BLaER1 treated with 17β-estradiol and CSF1 and Interleukin-3, amounts not matched to agents 10 nM and 100 nM (cell line): ENCODE data around the gene OOSP4B.
A peak's percentile ranks its signal among the peaks of the same experiment; 100 is the strongest.
"Not testable (repeated sequence)": the region's sequence is repeated elsewhere in the genome, so short reads cannot be mapped to it uniquely, and the experiment has no call there.

Experiments
- H3K27ac ChIP-seq, 11 experiments: shearing (Covaris generic); formaldehyde crosslinking; 2 replicates each; pipeline ENCODE4 v1.8.1; 2022
- H3K27me3 ChIP-seq, 11 experiments: shearing (Covaris generic); formaldehyde crosslinking; 2 replicates each; pipeline ENCODE4 v1.8.1; 2022
- H3K36me3 ChIP-seq, 11 experiments: shearing (Covaris generic); formaldehyde crosslinking; 2 replicates each; pipeline ENCODE4 v1.8.1; 2022
- H3K4me1 ChIP-seq, 10 experiments: shearing (Covaris generic); formaldehyde crosslinking; 2 replicates each; pipeline ENCODE4 v1.8.1; 2022
- H3K4me2 ChIP-seq, 11 experiments: shearing (Covaris generic); formaldehyde crosslinking; 2 replicates each; pipeline ENCODE4 v1.8.1; 2022
- H3K4me3 ChIP-seq, 10 experiments: shearing (Covaris generic); formaldehyde crosslinking; 2 replicates each; pipeline ENCODE4 v1.8.1; 2022
- H3K9ac ChIP-seq, 11 experiments: shearing (Covaris generic); formaldehyde crosslinking; 2 replicates each; pipeline ENCODE4 v1.8.1; 2022
- H3K9me3 ChIP-seq, 11 experiments: shearing (Covaris generic); formaldehyde crosslinking; replicated peaks in 1 of 11; 2 replicates each; pipeline ENCODE4 v1.8.1; 2022
- H4K20me1 ChIP-seq, 11 experiments: shearing (Covaris generic); formaldehyde crosslinking; 2 replicates each; pipeline ENCODE4 v1.8.1; 2022
- Cebpa-rat ChIP-seq, 11 experiments: shearing (Covaris generic); IDR thresholded peaks; 2 replicates each; pipeline ENCODE4 v1.8.1; 2022

Gene OOSP4B

DNA sequence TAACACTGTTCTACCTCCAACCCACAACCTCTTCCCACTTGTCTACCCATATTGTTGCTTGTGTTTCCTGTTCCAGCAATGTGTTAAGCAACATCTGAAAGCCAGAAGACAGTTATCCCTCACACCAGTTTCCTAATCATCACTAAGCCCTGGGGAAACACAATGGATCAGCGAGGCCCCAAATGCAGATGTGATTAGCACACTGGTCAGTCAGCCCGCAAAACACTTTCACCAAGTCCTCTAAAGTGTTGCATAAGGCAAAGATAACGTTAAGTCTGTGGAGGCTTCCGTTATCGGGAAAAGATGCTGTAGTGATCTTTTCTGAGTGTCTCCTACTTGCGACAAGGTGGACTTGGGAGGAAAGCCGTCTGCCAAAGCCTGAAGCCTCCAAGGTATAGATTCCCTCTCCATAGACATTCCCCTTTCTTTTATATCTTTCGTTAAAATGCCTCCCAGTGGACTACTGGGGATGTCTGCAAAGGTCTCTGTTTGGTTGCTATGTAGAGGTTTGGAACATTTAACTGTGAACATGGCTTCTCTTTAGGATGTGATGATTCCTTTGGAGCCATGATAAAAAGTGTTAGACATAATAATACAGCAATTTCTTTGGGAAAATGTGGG lies 39.5 kb downstream of the OOSP4B start, which contains the start of gene MS4A3:
TSS of gene MS4A3 (plus strand) at position 317 of the 621 bp plus-strand sequence. CDS start 4,496 bp downstream, outside the sequence.
- Histone ChIP-seq H3K4me3 (no peak within 1 kb of the TSS), H3K4me1 (peaks cover 0 to 5% (median 0%) of the 10 kb centered on the region in 10 experiments; a peak in 1 of 20 replicates), H3K27me3 (no peaks in the 10 kb centered on the region), H3K4me2 (no peak within 1 kb of the TSS), H3K9me3 (peaks cover 0 to 4% (median 0%) of the 10 kb centered on the region in 11 experiments; a peak in 1 of 22 replicates), H4K20me1 (no peaks in the 10 kb centered on the region), H3K9ac (no peak within 1 kb of the TSS), H3K36me3 (no peaks in the 10 kb centered on the region), H3K27ac (no peak within 1 kb of the TSS)
- TF ChIP-seq Cebpa-rat (IDR thresholded peaks at IDR 0.05), result no peak

GRCh38 chr11:60059052-60059451 lies 42.1 kb downstream of the OOSP4B start:
- no peak overlapping the region for H3K4me2 ChIP-seq
- H3K4me1 ChIP-seq, result peaks cover 0 to 10% (median 4%) of the 10 kb centered on the region in 10 experiments; a peak in 7 of 20 replicates
- no peak overlapping the region for H3K9ac ChIP-seq
- H3K27ac ChIP-seq, result no peak overlapping the region
- no peaks in the 10 kb centered on the region for H4K20me1 ChIP-seq
- H3K36me3 ChIP-seq, result no peaks in the 10 kb centered on the region
- TF ChIP-seq Cebpa-rat (IDR thresholded peaks at IDR 0.05), result no peak
- H3K27me3 ChIP-seq, result no peaks in the 10 kb centered on the region
- peaks cover 0 to 4% (median 0%) of the 10 kb centered on the region in 11 experiments; a peak in 1 of 22 replicates for H3K9me3 ChIP-seq
- no peak overlapping the region for H3K4me3 ChIP-seq

GRCh38 chr11:60059521-60060240 lies 42.7 kb downstream of the OOSP4B start:
- H4K20me1 ChIP-seq, result no peaks in the 10 kb centered on the region
- no peak overlapping the region for H3K9ac ChIP-seq
- no peaks in the 10 kb centered on the region for H3K27me3 ChIP-seq
- no peak overlapping the region for H3K27ac ChIP-seq
- H3K4me3 ChIP-seq, result no peak overlapping the region
- peaks cover 0 to 4% (median 0%) of the 10 kb centered on the region in 11 experiments; a peak in 1 of 22 replicates for H3K9me3 ChIP-seq
- no peak for TF ChIP-seq Cebpa-rat (IDR thresholded peaks at IDR 0.05)
- H3K4me1 ChIP-seq, result peaks cover 0 to 16% (median 9%) of the 10 kb centered on the region in 10 experiments; a peak in 11 of 20 replicates
- H3K36me3 ChIP-seq, result no peaks in the 10 kb centered on the region
- H3K4me2 ChIP-seq, result no peak overlapping the region

DNA sequence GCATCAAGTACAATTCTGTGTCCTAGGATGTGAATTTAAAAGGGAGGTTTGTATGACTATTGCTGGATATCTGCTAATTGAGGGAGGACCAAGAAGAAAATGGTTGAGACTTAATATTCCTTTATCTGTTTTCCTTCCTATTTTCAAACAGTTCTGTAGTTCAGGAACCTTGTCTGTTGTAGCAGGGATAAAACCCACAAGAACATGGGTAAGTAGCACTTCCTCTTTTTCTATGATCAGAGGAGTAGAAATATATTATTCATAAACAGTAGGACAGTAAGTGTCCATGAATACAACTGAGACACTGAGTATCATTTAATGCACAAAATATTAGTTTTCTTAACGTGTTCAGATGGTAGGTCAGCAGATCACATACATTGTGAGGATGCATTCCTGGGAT lies 47.1 kb downstream of the OOSP4B start:
- peak overlapping the region in 5 of 11 experiments; percentile 3 to 31 (median 14); a peak in 3 of 22 replicates for H3K4me2 ChIP-seq
- no peaks in the 10 kb centered on the region for H3K27me3 ChIP-seq
- no peak overlapping the region for H3K9ac ChIP-seq
- peaks cover 0 to 15% (median 9%) of the 10 kb centered on the region in 10 experiments; a peak in 11 of 20 replicates for H3K4me1 ChIP-seq
- TF ChIP-seq Cebpa-rat (IDR thresholded peaks at IDR 0.05), result no peak
- no peaks in the 10 kb centered on the region for H4K20me1 ChIP-seq
- no peak overlapping the region for H3K27ac ChIP-seq
- no peaks in the 10 kb centered on the region for H3K36me3 ChIP-seq
- H3K4me3 ChIP-seq, result no peak overlapping the region
- H3K9me3 ChIP-seq, result peaks cover 0 to 4% (median 0%) of the 10 kb centered on the region in 11 experiments; a peak in 1 of 22 replicates

DNA sequence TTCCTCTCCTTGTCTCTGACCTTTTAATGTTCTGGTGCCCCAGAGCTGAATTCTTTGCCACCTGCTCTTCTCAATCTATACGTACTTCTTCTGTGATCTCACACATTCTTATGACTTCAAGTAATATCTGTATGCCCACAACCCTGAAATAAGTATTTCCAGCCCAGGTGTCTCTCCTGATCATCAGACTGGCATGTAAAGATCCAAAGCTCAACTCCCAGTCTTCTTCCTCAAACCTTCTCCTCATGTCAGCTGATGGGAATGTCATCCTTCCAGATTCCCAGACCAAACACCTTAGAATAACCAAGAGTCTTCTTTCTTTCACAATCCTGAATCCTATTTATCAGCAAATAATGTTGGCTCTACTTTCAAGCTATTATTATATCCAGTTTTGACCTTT lies 48.8 kb downstream of the OOSP4B start:
- TF ChIP-seq Cebpa-rat (IDR thresholded peaks at IDR 0.05), result no peak
- Histone ChIP-seq H3K27me3 (no peaks in the 10 kb centered on the region), H3K4me3 (no peak overlapping the region), H3K4me2 (no peak overlapping the region), H3K4me1 (peaks cover 0 to 15% (median 9%) of the 10 kb centered on the region in 10 experiments; a peak in 11 of 20 replicates), H3K27ac (no peak overlapping the region), H3K36me3 (no peaks in the 10 kb centered on the region), H3K9ac (no peak overlapping the region), H4K20me1 (no peaks in the 10 kb centered on the region), H3K9me3 (no peaks in the 10 kb centered on the region)

DNA sequence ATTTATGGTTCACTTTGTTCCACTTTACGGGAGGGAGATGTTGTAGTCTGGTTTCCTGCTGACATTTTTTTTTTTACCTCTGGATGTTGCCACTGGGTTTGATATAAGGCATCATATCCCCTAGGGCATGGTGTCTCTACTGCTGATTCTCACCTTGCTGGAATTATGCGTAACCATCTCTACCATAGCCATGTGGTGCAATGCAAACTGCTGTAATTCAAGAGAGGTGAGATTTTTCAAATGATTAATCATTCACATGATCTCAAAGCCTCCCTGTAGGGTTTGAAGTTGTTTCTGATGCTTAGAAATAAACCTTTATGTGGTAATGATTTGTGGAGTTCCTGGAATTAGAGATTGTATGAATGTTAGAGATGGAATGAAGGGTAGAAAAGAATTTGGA lies 52.5 kb downstream of the OOSP4B start:
- Histone ChIP-seq H3K27me3 (no peaks in the 10 kb centered on the region), H3K4me2 (no peak overlapping the region), H3K9ac (no peak overlapping the region), H3K9me3 (peaks cover 0 to 9% (median 5%) of the 10 kb centered on the region in 11 experiments; a peak in 7 of 22 replicates), H3K4me3 (no peak overlapping the region), H3K4me1 (peaks cover 0 to 5% (median 2%) of the 10 kb centered on the region in 10 experiments; a peak in 10 of 20 replicates), H3K27ac (no peak overlapping the region), H4K20me1 (no peaks in the 10 kb centered on the region), H3K36me3 (no peaks in the 10 kb centered on the region)
- TF ChIP-seq Cebpa-rat (IDR thresholded peaks at IDR 0.05), result no peak

DNA sequence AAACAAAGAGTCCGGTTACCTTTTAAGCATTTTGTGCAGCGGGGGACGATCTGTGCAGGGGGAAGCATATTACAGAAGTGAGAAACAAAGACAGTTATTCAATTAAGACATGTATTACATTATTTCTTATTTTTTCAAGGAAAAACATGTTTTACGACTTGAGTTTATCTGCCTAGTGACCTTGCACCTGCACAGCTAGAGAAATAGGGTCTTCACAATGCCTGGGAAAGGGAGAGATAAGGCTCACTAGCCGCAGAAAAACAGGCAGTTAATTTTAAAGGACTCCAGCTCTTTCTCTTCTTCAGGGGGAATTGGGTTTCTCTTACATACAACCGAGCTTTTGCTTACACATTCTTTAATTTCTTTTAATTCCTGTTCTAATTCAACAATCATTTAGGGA lies 54.7 kb downstream of the OOSP4B start:
- H3K27ac ChIP-seq, H3K9ac ChIP-seq, H3K27me3 ChIP-seq, H3K4me1 ChIP-seq, H3K9me3 ChIP-seq, H3K36me3 ChIP-seq, H3K4me3 ChIP-seq, H4K20me1 ChIP-seq, H3K4me2 ChIP-seq: not testable (repeated sequence)

DNA sequence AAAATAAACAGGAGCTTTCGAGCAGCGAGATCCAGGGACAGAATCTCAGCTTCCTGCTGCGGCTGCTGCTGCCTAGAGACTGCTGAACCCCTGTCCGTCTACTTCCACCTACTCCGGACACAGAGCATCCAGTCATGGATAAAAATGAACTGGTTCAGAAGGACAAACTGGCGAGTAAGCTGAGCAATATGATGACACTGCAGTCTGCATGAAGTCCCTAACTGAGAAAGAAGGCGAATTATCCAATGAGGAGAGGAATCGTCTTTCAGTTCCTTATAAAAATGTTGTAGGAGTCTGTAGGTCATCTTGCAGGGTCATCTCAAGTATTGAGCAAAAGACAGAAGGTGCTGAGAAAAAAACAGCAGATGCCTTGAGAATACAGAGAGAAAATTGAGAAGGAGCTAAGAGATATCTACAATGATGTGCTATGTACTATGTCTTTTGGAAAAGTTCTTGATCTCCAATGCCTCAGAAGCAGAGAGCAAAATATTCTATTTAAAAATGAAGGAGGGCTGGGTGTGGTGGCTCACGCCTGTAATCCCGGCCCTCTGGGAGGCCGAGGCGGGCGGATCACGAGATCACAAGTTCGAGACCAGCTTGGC lies 60.3 kb downstream of the OOSP4B start:
- no peaks in the 10 kb centered on the region for H4K20me1 ChIP-seq
- H3K27me3 ChIP-seq, result no peaks in the 10 kb centered on the region
- TF ChIP-seq Cebpa-rat (IDR thresholded peaks at IDR 0.05), result no peak

GRCh38 chr11:60077981-60078380 lies 61.0 kb downstream of the OOSP4B start:
- H3K27ac ChIP-seq, result 0 out of 22 replicates have a peak overlapping the region, but pooled peaks of 1 of the 11 experiments have one; percentile 6
- H3K9ac ChIP-seq, result no peak overlapping the region
- no peak for TF ChIP-seq Cebpa-rat (IDR thresholded peaks at IDR 0.05)
- H4K20me1 ChIP-seq, result no peaks in the 10 kb centered on the region
- no peaks in the 10 kb centered on the region for H3K36me3 ChIP-seq
- peaks cover 0 to 11% (median 5%) of the 10 kb centered on the region in 10 experiments; a peak in 7 of 20 replicates for H3K4me1 ChIP-seq
- no peaks in the 10 kb centered on the region for H3K27me3 ChIP-seq
- peaks cover 0 to 43% (median 13%) of the 10 kb centered on the region in 11 experiments; a peak in 14 of 22 replicates for H3K9me3 ChIP-seq
- no peak overlapping the region for H3K4me3 ChIP-seq
- peak overlapping the region in 5 of 11 experiments; percentile 0 to 38 (median 13); a peak in 4 of 22 replicates for H3K4me2 ChIP-seq

More for the DNA sequence above, 60.3 kb downstream of the OOSP4B start:
- Histone ChIP-seq H3K9ac (no peak overlapping the region), H3K4me1 (peaks cover 0 to 11% (median 5%) of the 10 kb centered on the region in 10 experiments; a peak in 7 of 20 replicates), H3K4me3 (no peak overlapping the region), H3K4me2 (peak overlapping the region in 3 of 11 experiments; percentile 0 to 30 (median 8); a peak in 3 of 22 replicates), H3K27ac (0 out of 22 replicates have a peak overlapping the region, but pooled peaks of 1 of the 11 experiments have one; percentile 6), H3K9me3 (peaks cover 0 to 43% (median 13%) of the 10 kb centered on the region in 11 experiments; a peak in 14 of 22 replicates), H3K36me3 (no peaks in the 10 kb centered on the region)
